ENCODE measurements around the gene MTREX. TPM values are rescaled to one million over a fixed set of nuclear protein-coding genes. Genes with fewer than 3 reads are reported as not detected.

Gene MTREX
- total and polyA plus RNA-seq, 2 donors, result 31.8 to 75.7 TPM

- WGBS, result 99% methylated on average over 2 of the region's 2 CpGs
- no peak for DNase-seq (ENCODE audit: low read depth in 6 of 9, low spot score in 9 of 9)
- Histone ChIP-seq H3K4me1 (ENCODE audit: control insufficient read depth in 2 of 2, insufficient read depth in 2 of 2, low read length in 2 of 2) (no peaks in the 10 kb centered on the region), H3K4me3 (ENCODE audit: low read length in 2 of 2) (no peak overlapping the region), H3K9me3 (ENCODE audit: control insufficient read depth in 2 of 2, insufficient read depth in 1 of 2, low read length in 1 of 2) (no peaks in the 10 kb centered on the region), H3K27ac (ENCODE audit: low read depth in 1 of 2, low read length in 1 of 2) (no peak overlapping the region), H3K27me3 (ENCODE audit: control insufficient read depth in 2 of 2, insufficient read depth in 1 of 2, low read length in 1 of 2) (no peaks in the 10 kb centered on the region), H3K36me3 (ENCODE audit: control insufficient read depth in 2 of 2, insufficient read depth in 2 of 2, low read length in 1 of 2) (peaks cover 12 to 49% of the 10 kb centered on the region in 2 donors)
Observed at GRCh38 chr5:55406292-55406691, 98.5 kb downstream of the MTREX start.

- WGBS, result 95% methylated on average over 1 of the region's 1 CpG
- Histone ChIP-seq H3K27ac (ENCODE audit: low read depth in 1 of 2, low read length in 1 of 2) (no peak overlapping the region), H3K4me1 (ENCODE audit: control insufficient read depth in 2 of 2, insufficient read depth in 2 of 2, low read length in 2 of 2) (no peaks in the 10 kb centered on the region), H3K9me3 (ENCODE audit: control insufficient read depth in 2 of 2, insufficient read depth in 1 of 2, low read length in 1 of 2) (no peaks in the 10 kb centered on the region), H3K4me3 (ENCODE audit: low read length in 2 of 2) (no peak overlapping the region), H3K27me3 (ENCODE audit: control insufficient read depth in 2 of 2, insufficient read depth in 1 of 2, low read length in 1 of 2) (no peaks in the 10 kb centered on the region), H3K36me3 (ENCODE audit: control insufficient read depth in 2 of 2, insufficient read depth in 2 of 2, low read length in 1 of 2) (peaks cover 9 to 52% of the 10 kb centered on the region in 2 donors)
- peak in 4 of 9 donors; percentile 1 to 34 (median 13) for DNase-seq (ENCODE audit: low read depth in 6 of 9, low spot score in 9 of 9)
Observed at GRCh38 chr5:55407059-55407684, 99.4 kb downstream of the MTREX start.

- Histone ChIP-seq H3K27ac (ENCODE audit: low read depth in 1 of 2, low read length in 1 of 2) (no peak overlapping the region), H3K9me3 (ENCODE audit: control insufficient read depth in 2 of 2, insufficient read depth in 1 of 2, low read length in 1 of 2) (no peaks in the 10 kb centered on the region), H3K4me3 (ENCODE audit: low read length in 2 of 2) (no peak overlapping the region), H3K4me1 (ENCODE audit: control insufficient read depth in 2 of 2, insufficient read depth in 2 of 2, low read length in 2 of 2) (no peaks in the 10 kb centered on the region), H3K27me3 (ENCODE audit: control insufficient read depth in 2 of 2, insufficient read depth in 1 of 2, low read length in 1 of 2) (no peaks in the 10 kb centered on the region), H3K36me3 (ENCODE audit: control insufficient read depth in 2 of 2, insufficient read depth in 2 of 2, low read length in 1 of 2) (peaks cover 4 to 50% of the 10 kb centered on the region in 2 donors)
- no peak for DNase-seq (ENCODE audit: low read depth in 6 of 9, low spot score in 9 of 9)
- WGBS, result 97% methylated on average over 3 of the region's 3 CpGs
Observed at GRCh38 chr5:55407984-55408383, 100.2 kb downstream of the MTREX start.

- Histone ChIP-seq H3K27ac (ENCODE audit: low read depth in 1 of 2, low read length in 1 of 2) (no peak overlapping the region), H3K9me3 (ENCODE audit: control insufficient read depth in 2 of 2, insufficient read depth in 1 of 2, low read length in 1 of 2) (no peaks in the 10 kb centered on the region), H3K27me3 (ENCODE audit: control insufficient read depth in 2 of 2, insufficient read depth in 1 of 2, low read length in 1 of 2) (no peaks in the 10 kb centered on the region), H3K4me1 (ENCODE audit: control insufficient read depth in 2 of 2, insufficient read depth in 2 of 2, low read length in 2 of 2) (no peaks in the 10 kb centered on the region), H3K4me3 (ENCODE audit: low read length in 2 of 2) (no peak overlapping the region), H3K36me3 (ENCODE audit: control insufficient read depth in 2 of 2, insufficient read depth in 2 of 2, low read length in 1 of 2) (peaks cover 0 to 45% of the 10 kb centered on the region in 2 donors)
- no peak for DNase-seq (ENCODE audit: low read depth in 6 of 9, low spot score in 9 of 9)
- WGBS, result 97% methylated on average over 1 of the region's 1 CpG
Observed at GRCh38 chr5:55409775-55410174, 102.0 kb downstream of the MTREX start.

DNA sequence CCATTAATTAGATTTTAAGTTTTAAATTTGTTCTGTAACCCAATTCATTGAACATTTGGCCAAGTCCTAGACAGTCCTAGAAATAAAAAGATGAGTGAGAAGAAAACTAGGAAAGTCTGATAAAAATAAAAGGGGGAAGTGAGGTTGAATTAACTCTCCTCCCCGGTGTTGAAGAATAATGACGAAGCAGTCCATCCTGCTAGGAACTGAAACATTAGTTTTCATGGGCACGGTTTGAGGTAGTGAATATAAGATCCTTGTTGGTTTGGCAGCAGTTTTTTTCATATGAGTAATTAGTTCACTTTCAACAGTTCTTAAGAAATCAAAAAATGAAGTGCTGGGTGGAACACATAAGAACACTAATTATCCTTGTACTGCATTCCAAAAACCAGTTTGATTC is 103.1 kb downstream of the MTREX start:
- no peaks in the 10 kb centered on the region for H3K27me3 ChIP-seq (ENCODE audit: control insufficient read depth in 2 of 2, insufficient read depth in 1 of 2, low read length in 1 of 2)
- 74% methylated on average over 3 of the region's 3 CpGs for WGBS
- H3K4me3 ChIP-seq (ENCODE audit: low read length in 2 of 2), result no peak overlapping the region
- H3K9me3 ChIP-seq (ENCODE audit: control insufficient read depth in 2 of 2, insufficient read depth in 1 of 2, low read length in 1 of 2), result no peaks in the 10 kb centered on the region
- peaks cover 0 to 47% of the 10 kb centered on the region in 2 donors for H3K36me3 ChIP-seq (ENCODE audit: control insufficient read depth in 2 of 2, insufficient read depth in 2 of 2, low read length in 1 of 2)
- H3K4me1 ChIP-seq (ENCODE audit: control insufficient read depth in 2 of 2, insufficient read depth in 2 of 2, low read length in 2 of 2), result no peaks in the 10 kb centered on the region
- DNase-seq (ENCODE audit: low read depth in 6 of 9, low spot score in 9 of 9), result peak in 1 of 9 donors; percentile 7
- no peak overlapping the region for H3K27ac ChIP-seq (ENCODE audit: low read depth in 1 of 2, low read length in 1 of 2)

- WGBS, result 63% methylated on average over 1 of the region's 1 CpG
Observed at GRCh38 chr5:55411876-55412275, 104.1 kb downstream of the MTREX start.

GRCh38 chr5:55413644-55414043 is 105.9 kb downstream of the MTREX start:
- no peak for DNase-seq (ENCODE audit: low read depth in 6 of 9, low spot score in 9 of 9)
- H3K36me3 ChIP-seq (ENCODE audit: control insufficient read depth in 2 of 2, insufficient read depth in 2 of 2, low read length in 1 of 2), result peaks cover 3 to 40% of the 10 kb centered on the region in 2 donors
- no peaks in the 10 kb centered on the region for H3K9me3 ChIP-seq (ENCODE audit: control insufficient read depth in 2 of 2, insufficient read depth in 1 of 2, low read length in 1 of 2)
- H3K27me3 ChIP-seq (ENCODE audit: control insufficient read depth in 2 of 2, insufficient read depth in 1 of 2, low read length in 1 of 2), result no peaks in the 10 kb centered on the region
- WGBS, result 97% methylated on average over 2 of the region's 2 CpGs
- H3K27ac ChIP-seq (ENCODE audit: low read depth in 1 of 2, low read length in 1 of 2), result no peak overlapping the region
- H3K4me3 ChIP-seq (ENCODE audit: low read length in 2 of 2), result no peak overlapping the region
- no peaks in the 10 kb centered on the region for H3K4me1 ChIP-seq (ENCODE audit: control insufficient read depth in 2 of 2, insufficient read depth in 2 of 2, low read length in 2 of 2)

More at GRCh38 chr5:55411876-55412275, 104.1 kb downstream of the MTREX start:
- Histone ChIP-seq H3K27ac (ENCODE audit: low read depth in 1 of 2, low read length in 1 of 2) (no peak overlapping the region), H3K4me3 (ENCODE audit: low read length in 2 of 2) (no peak overlapping the region), H3K27me3 (ENCODE audit: control insufficient read depth in 2 of 2, insufficient read depth in 1 of 2, low read length in 1 of 2) (no peaks in the 10 kb centered on the region), H3K4me1 (ENCODE audit: control insufficient read depth in 2 of 2, insufficient read depth in 2 of 2, low read length in 2 of 2) (no peaks in the 10 kb centered on the region), H3K36me3 (ENCODE audit: control insufficient read depth in 2 of 2, insufficient read depth in 2 of 2, low read length in 1 of 2) (peaks cover 0 to 39% of the 10 kb centered on the region in 2 donors), H3K9me3 (ENCODE audit: control insufficient read depth in 2 of 2, insufficient read depth in 1 of 2, low read length in 1 of 2) (no peaks in the 10 kb centered on the region)
- DNase-seq (ENCODE audit: low read depth in 6 of 9, low spot score in 9 of 9), result no peak

- H3K4me3 ChIP-seq (ENCODE audit: low read length in 2 of 2), result no peak overlapping the region
- H3K4me1 ChIP-seq (ENCODE audit: control insufficient read depth in 2 of 2, insufficient read depth in 2 of 2, low read length in 2 of 2), result no peaks in the 10 kb centered on the region
- no peaks in the 10 kb centered on the region for H3K9me3 ChIP-seq (ENCODE audit: control insufficient read depth in 2 of 2, insufficient read depth in 1 of 2, low read length in 1 of 2)
- DNase-seq (ENCODE audit: low read depth in 6 of 9, low spot score in 9 of 9), result no peak
- H3K36me3 ChIP-seq (ENCODE audit: control insufficient read depth in 2 of 2, insufficient read depth in 2 of 2, low read length in 1 of 2), result peaks cover 3 to 43% of the 10 kb centered on the region in 2 donors
- no peak overlapping the region for H3K27ac ChIP-seq (ENCODE audit: low read depth in 1 of 2, low read length in 1 of 2)
- H3K27me3 ChIP-seq (ENCODE audit: control insufficient read depth in 2 of 2, insufficient read depth in 1 of 2, low read length in 1 of 2), result no peaks in the 10 kb centered on the region
Observed at GRCh38 chr5:55415071-55415470, 107.3 kb downstream of the MTREX start.

DNA sequence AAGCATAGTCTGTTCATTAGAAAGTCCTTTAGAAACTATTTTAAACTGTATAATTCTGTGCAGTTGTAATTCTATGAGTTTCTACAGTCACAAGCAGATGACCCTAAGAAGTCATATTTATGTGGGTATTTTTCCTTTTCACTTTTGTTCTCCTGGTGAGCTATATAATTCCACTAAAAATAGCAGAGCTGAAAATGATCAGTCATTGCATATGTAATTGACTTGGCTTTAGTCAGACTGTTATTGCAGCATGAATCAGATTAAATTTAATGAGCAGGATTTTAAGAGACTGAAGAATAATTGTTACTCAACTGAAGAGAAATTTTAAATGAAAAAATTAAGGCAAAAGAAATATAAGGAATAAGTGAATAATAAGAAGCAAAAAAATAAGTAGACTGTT is 108.5 kb downstream of the MTREX start:
- Histone ChIP-seq H3K36me3 (ENCODE audit: control insufficient read depth in 2 of 2, insufficient read depth in 2 of 2, low read length in 1 of 2) (peaks cover 7 to 52% of the 10 kb centered on the region in 2 donors), H3K4me3 (ENCODE audit: low read length in 2 of 2) (no peak overlapping the region), H3K27me3 (ENCODE audit: control insufficient read depth in 2 of 2, insufficient read depth in 1 of 2, low read length in 1 of 2) (no peaks in the 10 kb centered on the region), H3K27ac (ENCODE audit: low read depth in 1 of 2, low read length in 1 of 2) (no peak overlapping the region), H3K9me3 (ENCODE audit: control insufficient read depth in 2 of 2, insufficient read depth in 1 of 2, low read length in 1 of 2) (no peaks in the 10 kb centered on the region), H3K4me1 (ENCODE audit: control insufficient read depth in 2 of 2, insufficient read depth in 2 of 2, low read length in 2 of 2) (no peaks in the 10 kb centered on the region)
- DNase-seq (ENCODE audit: low read depth in 6 of 9, low spot score in 9 of 9), result no peak
